Testis (tissue), 3 donors: Measurements from ENCODE around the gene IGSF21. TPM values are rescaled to one million over a fixed set of nuclear protein-coding genes. Genes with fewer than 3 reads are reported as not detected.

ENCODE experiments used
- DNase-seq: peaks from one replicate; pipeline ENCODE4 v3.0.0-alpha.2; 2019
- H3K27ac ChIP-seq, 2 donors: fragments of 200-600 bp; sonication (generic); one replicate each; pipeline ENCODE4 v1.5.1; 2019
- H3K27me3 ChIP-seq: fragments of 200-600 bp; sonication (generic); one replicate; pipeline ENCODE4 v1.5.1; 2019
- H3K36me3 ChIP-seq: fragments of 200-600 bp; sonication (generic); one replicate; pipeline ENCODE4 v1.5.1; 2017; ENCODE audit warnings: low read depth; ENCODE audit errors: missing control alignments
- H3K4me1 ChIP-seq: fragments of 200-600 bp; sonication (generic); one replicate; pipeline ENCODE4 v1.5.1; 2019
- H3K4me3 ChIP-seq, 2 donors: fragments of 200-600 bp; sonication (generic); one replicate each; pipeline ENCODE4 v1.5.1; 2017 to 2019
- H3K9me3 ChIP-seq: fragments of 200-600 bp; sonication (generic); one replicate; pipeline ENCODE4 v1.5.1; 2017
- CTCF ChIP-seq, 3 experiments: fragments of 450-650 bp in 2 of 3; fragments of 200-600 bp in 1 of 3; sonication (generic) in 1 of 3; IDR thresholded peaks; one replicate each; pipeline ENCODE4 v1.5.1; 2016 to 2019; ENCODE audit warnings: antibody characterized with exemption in 3 of 3, mild to moderate bottlenecking in 2 of 3, moderate library complexity in 1 of 3
- POLR2A ChIP-seq: fragments of 450-650 bp; IDR thresholded peaks from one replicate; pipeline ENCODE4 v1.6.1; 2017; ENCODE audit warnings: antibody characterized with exemption, mild to moderate bottlenecking, moderate library complexity
- WGBS, 2 donors: methylation state at CpG; one replicate each; pipeline ENCODE4 v1.1.5; 2018; 5-methylcytosine and 5-hydroxymethylcytosine counted together
- intact Hi-C: fragments of 100-400 bp; cut with DNase I; formaldehyde crosslinking; loops from one replicate; pipeline ENCODE4 v1.15.1; 2023; ENCODE audit warnings: low total_unique reads
- polyA plus RNA-seq: library from polyadenylated mRNA; stranded (reverse); fragments of 350-450 nt; fragmentation: Illumina TruSeq; extraction: RNeasy Lipid Tissue Mini Kit (QIAGEN cat#74804); gene quantifications from one replicate; pipeline ENCODE4 v1.2.3, GENCODE V29; 2014; ENCODE audit warnings: low read depth, low replicate concordance; ENCODE audit not compliant: insufficient read depth
- total RNA-seq, 2 donors: library from RNA; depleted of rRNA; stranded (reverse); fragments of >200 nt; gene quantifications; one replicate each; pipeline ENCODE4 v1.2.3, GENCODE V29; 2016

Gene IGSF21
- total and polyA plus RNA-seq, 3 donors from 2014 or later: 1.7 to 4.2 (median 2.9) TPM

- TF ChIP-seq POLR2A: no peak
- TF ChIP-seq CTCF (IDR thresholded peaks at IDR 0.05): no peak
- Histone ChIP-seq H3K9me3 (no peaks in the 10 kb centered on the region), H3K36me3 (no peaks in the 10 kb centered on the region), H3K27ac (no peak overlapping the region), H3K4me1 (no peaks in the 10 kb centered on the region), H3K4me3 (no peak overlapping the region), H3K27me3 (no peaks in the 10 kb centered on the region)
- WGBS, 2 donors: 71 to 73% methylated on average over 24 to 27 of the region's 27 CpGs
- intact Hi-C loops: no loop called here
- no peak for DNase-seq
These were observed 183.3 kb downstream of the IGSF21 start for GRCh38 chr1:18290740-18291412.

GRCh38 chr1:18292531-18292930 lies 184.9 kb downstream of the IGSF21 start:
- TF ChIP-seq CTCF (IDR thresholded peaks at IDR 0.05): no peak
- TF ChIP-seq POLR2A: no peak
- Histone ChIP-seq H3K27ac (no peak overlapping the region), H3K27me3 (no peaks in the 10 kb centered on the region), H3K4me1 (no peaks in the 10 kb centered on the region), H3K36me3 (no peaks in the 10 kb centered on the region), H3K4me3 (no peak overlapping the region), H3K9me3 (no peaks in the 10 kb centered on the region)
- WGBS, 2 donors: 87 to 93% methylated on average over 7 of the region's 7 CpGs
- DNase-seq: no peak
- intact Hi-C loops: no loop called here

- intact Hi-C loops: no loop called here
- Histone ChIP-seq H3K27ac (no peak overlapping the region), H3K27me3 (no peaks in the 10 kb centered on the region), H3K4me1 (no peaks in the 10 kb centered on the region), H3K4me3 (no peak overlapping the region), H3K36me3 (no peaks in the 10 kb centered on the region), H3K9me3 (no peaks in the 10 kb centered on the region)
- TF ChIP-seq CTCF (IDR thresholded peaks at IDR 0.05) (no peak), POLR2A (no peak)
- no peak for DNase-seq
- WGBS, 2 donors: 74 to 85% methylated on average over 6 of the region's 6 CpGs
These were observed 185.7 kb downstream of the IGSF21 start for GRCh38 chr1:18293291-18293690.

GRCh38 chr1:18294437-18295176 lies 187.0 kb downstream of the IGSF21 start:
- DNase-seq: no peak
- intact Hi-C loops: no loop called here

More at GRCh38 chr1:18294437-18295176, 187.0 kb downstream of the IGSF21 start:
- no peaks in the 10 kb centered on the region for H3K27me3 ChIP-seq
- H3K4me1 ChIP-seq: no peaks in the 10 kb centered on the region
- no peak for TF ChIP-seq CTCF (IDR thresholded peaks at IDR 0.05)
- no peak for TF ChIP-seq POLR2A
- WGBS, 2 donors: 44 to 56% methylated on average over 11 to 16 of the region's 16 CpGs
- no peaks in the 10 kb centered on the region for H3K9me3 ChIP-seq
- H3K27ac ChIP-seq: no peak overlapping the region
- H3K36me3 ChIP-seq: no peaks in the 10 kb centered on the region
- no peak overlapping the region for H3K4me3 ChIP-seq
